Measurements from ENCODE around the gene ITGA3.

- TF ChIP-seq SRF (IDR thresholded peaks at IDR 0.05; ENCODE audit: low read depth, low read length) = no peak
- no peak for TF ChIP-seq E2F2 (CRISPR knock-in tag; IDR thresholded peaks at IDR 0.05; ENCODE audit: borderline replicate concordance)
- TF ChIP-seq ZFP36 (IDR thresholded peaks at IDR 0.05; ENCODE audit: borderline replicate concordance, low read depth, low read length, partially characterized antibody) = no peak
- no peak for TF ChIP-seq POLR2A (IDR thresholded peaks at IDR 0.05; ENCODE audit: insufficient read depth in 1 of 2, low read depth in 2 of 2, low read length in 2 of 2)
- no peak for TF ChIP-seq BRF2 (CRISPR knock-in tag; IDR thresholded peaks at IDR 0.05)
- TF ChIP-seq ZNF335 (CRISPR knock-in tag; IDR thresholded peaks at IDR 0.05) = no peak
- TF ChIP-seq ZNF75D (CRISPR knock-in tag; IDR thresholded peaks at IDR 0.05; ENCODE audit: borderline replicate concordance) = no peak
- no peak for TF ChIP-seq ZNF704 (CRISPR knock-in tag; IDR thresholded peaks at IDR 0.05; ENCODE audit: borderline replicate concordance)
- no peak for TF ChIP-seq EP300 (IDR thresholded peaks at IDR 0.05; ENCODE audit: low read depth in 2 of 2, low read length in 2 of 2)
- TF ChIP-seq EP300 (CRISPR knock-in tag; IDR thresholded peaks at IDR 0.05; ENCODE audit: borderline replicate concordance) = no peak
- TF ChIP-seq ZBTB33 (CRISPR knock-in tag; IDR thresholded peaks at IDR 0.05) = no peak
- TF ChIP-seq MYNN (CRISPR knock-in tag; IDR thresholded peaks at IDR 0.05; ENCODE audit: low read depth) = no peak
These were observed 34.1 kb upstream of the ITGA3 start for GRCh38 chr17:50021681-50022370.
